SK-N-SH (cell line): ENCODE results near the gene CLDN9. TPM values are rescaled to one million over a fixed set of nuclear protein-coding genes. Genes with fewer than 3 reads are reported as not detected.

Experiments
- CTCF ChIA-PET: fragments of 300-600, 350-600 bp; formaldehyde crosslinking; extraction: SDS; loops from one replicate; lab custom pipeline; 2021; lab: Yijun Ruan, JAX
- POLR2A ChIA-PET: fragments of 350-600 bp; sonication (Branson Sonifier 250); formaldehyde crosslinking; extraction: SDS; loops from one replicate; lab custom pipeline; 2020; ENCODE audit warnings: antibody characterized with exemption, inconsistent platforms; lab: Yijun Ruan, JAX
- DNase-seq: peaks from one replicate; pipeline ENCODE4 v3.0.0; 2012
- H2AFZ ChIP-seq: fragments of 200-600 bp; sonication (generic); 2 replicates; pipeline ENCODE4 v1.8.1; 2016; ENCODE audit warnings: antibody characterized with exemption, mild to moderate bottlenecking, low read depth
- H3F3A ChIP-seq: fragments of 200-600 bp; sonication (generic); replicated peaks from 2 replicates; pipeline ENCODE3; 2016; ENCODE audit warnings: antibody characterized with exemption, mild to moderate bottlenecking; ENCODE audit not compliant: insufficient read depth
- H3K27ac ChIP-seq, 2 experiments: fragments of 200-500 bp in 1 of 2; fragments of 200-600 bp in 1 of 2; sonication (Bioruptor generic) in 1 of 2; sonication (generic), shearing (Covaris generic) in 1 of 2; 2 replicates each; pipeline versions ENCODE4 v1.5.1 to v1.6.1; 2014 to 2016; ENCODE audit warnings: low read depth in 2 of 2, inconsistent platforms in 1 of 2, low read length in 1 of 2, mild to moderate bottlenecking in 1 of 2, mixed read lengths in 1 of 2
- H3K27me3 ChIP-seq: fragments of 200-600 bp; sonication (generic), shearing (Covaris generic); 2 replicates; pipeline ENCODE4 v1.6.1; 2016; ENCODE audit warnings: mixed run types; ENCODE audit not compliant: insufficient read depth
- H3K36me3 ChIP-seq, 2 experiments: fragments of 200-500 bp in 1 of 2; fragments of 200-600 bp in 1 of 2; sonication (Bioruptor generic) in 1 of 2; sonication (generic) in 1 of 2; replicated peaks in 1 of 2; 2 replicates each; pipeline versions ENCODE3 to v1.5.1; 2014 to 2016; ENCODE audit warnings: low read length in 1 of 2, mild to moderate bottlenecking in 1 of 2; ENCODE audit not compliant: insufficient read depth in 2 of 2, control insufficient read depth in 1 of 2
- H3K4me1 ChIP-seq, 2 experiments: fragments of 200-500 bp in 1 of 2; fragments of 200-600 bp in 1 of 2; sonication (Bioruptor generic) in 1 of 2; sonication (generic), shearing (Covaris generic) in 1 of 2; 2 replicates each; pipeline versions ENCODE4 v1.5.1 to v1.6.1; 2014 to 2016; ENCODE audit warnings: low read depth in 1 of 2, low read length in 1 of 2, mixed run types in 1 of 2; ENCODE audit not compliant: insufficient read depth in 2 of 2, control insufficient read depth in 1 of 2
- H3K4me2 ChIP-seq: fragments of 200-600 bp; sonication (generic), shearing (Covaris generic); 2 replicates; pipeline ENCODE4 v1.6.1; 2017; ENCODE audit warnings: mixed run types
- H3K4me3 ChIP-seq, 2 experiments: fragments of 200-500 bp in 1 of 2; fragments of 200-600 bp in 1 of 2; sonication (Bioruptor generic) in 1 of 2; sonication (generic), shearing (Covaris generic) in 1 of 2; 2 replicates each; pipeline versions ENCODE4 v1.5.1 to v1.8.1; 2014 to 2016; ENCODE audit warnings: low read depth in 2 of 2, inconsistent platforms in 1 of 2, low read length in 1 of 2, mild to moderate bottlenecking in 1 of 2, mixed read lengths in 1 of 2, moderate library complexity in 1 of 2
- H3K79me2 ChIP-seq: fragments of 200-600 bp; sonication (generic); 2 replicates; pipeline ENCODE4 v1.8.1; 2017; ENCODE audit warnings: mild to moderate bottlenecking; ENCODE audit not compliant: insufficient read depth
- H3K9ac ChIP-seq: fragments of 200-600 bp; sonication (generic); 2 replicates; pipeline ENCODE4 v1.6.1; 2017; ENCODE audit warnings: mixed run types
- H3K9me2 ChIP-seq: fragments of 200-600 bp; sonication (generic); 2 replicates; pipeline ENCODE4 v1.6.1; 2017; ENCODE audit warnings: mixed run types
- H3K9me3 ChIP-seq: fragments of 200-600 bp; sonication (generic); 2 replicates; pipeline ENCODE4 v1.6.1; 2017; ENCODE audit warnings: mixed run types, mild to moderate bottlenecking, moderate library complexity
- H4K20me1 ChIP-seq: fragments of 200-600 bp; sonication (generic); 2 replicates; pipeline ENCODE4 v1.6.1; 2017; ENCODE audit warnings: mild to moderate bottlenecking, mixed run types; ENCODE audit not compliant: insufficient read depth
- FOXM1 ChIP-seq: IDR thresholded peaks from 2 replicates; pipeline ENCODE4 v1.4.0; 2012; ENCODE audit warnings: low read depth, mild to moderate bottlenecking
- MXI1 ChIP-seq: IDR thresholded peaks from 2 replicates; pipeline ENCODE4 v1.6.1; 2012; ENCODE audit warnings: mild to moderate bottlenecking, low read depth, low read length, improper control_type of control experiment
- NFIC ChIP-seq: IDR thresholded peaks from 2 replicates; pipeline ENCODE4 v1.4.0; 2012; ENCODE audit warnings: borderline replicate concordance
- NRF1 ChIP-seq: IDR thresholded peaks from 2 replicates; pipeline ENCODE4 v1.6.1; 2012; ENCODE audit warnings: low read depth, mild to moderate bottlenecking, low read length
- SIN3A ChIP-seq: IDR thresholded peaks from 2 replicates; pipeline ENCODE4 v1.6.1; 2012; ENCODE audit warnings: low read depth, mild to moderate bottlenecking, low read length, moderate library complexity, borderline replicate concordance
- SMC3 ChIP-seq: IDR thresholded peaks from 2 replicates; pipeline ENCODE4 v1.6.1; 2012; ENCODE audit warnings: low read depth, low read length, improper control_type of control experiment
- TCF12 ChIP-seq: IDR thresholded peaks from 2 replicates; pipeline ENCODE4 v1.4.0; 2012
- YY1 ChIP-seq: IDR thresholded peaks from 2 replicates; pipeline ENCODE4 v1.4.0; 2012; ENCODE audit warnings: low read depth, mild to moderate bottlenecking
- WGBS: methylation state at CpG from one replicate; pipeline ENCODE4 v1.1.6; 2017; ENCODE audit warnings: low lambda C conversion rate; 5-methylcytosine and 5-hydroxymethylcytosine counted together
- polyA plus RNA-seq, 3 experiments: library from polyadenylated mRNA; depleted of rRNA; stranded (reverse); fragments of >200 nt; gene quantifications; 2 replicates each; pipeline ENCODE4 v1.2.3, GENCODE V29; 2012
- TF ChIP-seq, protein P1 (sequence below): IDR thresholded peaks from 2 replicates; pipeline ENCODE4 v1.4.0; 2012; ENCODE audit warnings: low read depth, borderline replicate concordance
- TF ChIP-seq, protein P2 (sequence below): fragments of 200-600 bp; sonication (generic); IDR thresholded peaks from 2 replicates; pipeline ENCODE4 v1.6.1; 2017; ENCODE audit warnings: antibody characterized with exemption, mild to moderate bottlenecking, moderate library complexity
- TF ChIP-seq, protein P3 (sequence below): fragments of 150-350 bp; IDR thresholded peaks from 2 replicates; pipeline ENCODE4 v1.6.1; 2017; ENCODE audit warnings: antibody characterized with exemption, low read length, low read depth, borderline replicate concordance
- TF ChIP-seq, protein P4 (sequence below): IDR thresholded peaks from 2 replicates; pipeline ENCODE4 v1.6.1; 2012; ENCODE audit warnings: mild to moderate bottlenecking, low read depth, low read length, moderate library complexity
- TF ChIP-seq, protein P5 (sequence below): fragments of 150-350 bp; IDR thresholded peaks from 2 replicates; pipeline ENCODE4 v1.6.1; 2016; ENCODE audit warnings: mild to moderate bottlenecking, low read depth, low read length

Gene CLDN9
- polyA plus RNA-seq, 1 of the 3 experiments (the other 2 are of a cell fraction) = 0.08 TPM

DNA sequence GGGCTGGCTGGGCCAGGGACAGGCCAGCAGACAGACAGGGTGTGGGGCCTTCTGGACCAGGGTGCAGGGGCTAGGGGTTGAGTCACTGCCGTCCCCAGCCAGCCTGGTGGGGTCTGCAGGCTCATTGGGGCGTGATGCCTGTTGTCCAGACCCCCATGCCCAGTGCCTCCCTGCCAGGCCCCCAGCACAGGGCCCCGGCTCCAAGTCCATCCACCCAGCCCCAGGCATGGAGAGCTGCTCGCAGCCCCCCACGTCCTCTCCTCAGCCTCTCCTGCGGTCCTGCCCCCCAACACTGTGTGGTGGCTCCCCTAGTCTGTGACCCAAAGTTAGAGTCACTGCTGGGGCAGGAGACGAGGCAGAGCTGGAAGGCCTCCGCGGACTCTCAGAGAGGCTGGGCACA lies 25.4 kb upstream of the CLDN9 start:
- Histone ChIP-seq H4K20me1 (no peaks in the 10 kb centered on the region), H3K4me2 (no peak overlapping the region)
- TF ChIP-seq SIN3A (no peak), YY1 (no peak), NFIC (no peak), SMC3 (no peak), FOXM1 (no peak), NRF1 (no peak), MXI1 (no peak), TCF12 (no peak)
- TF ChIP-seq, protein P1, sequence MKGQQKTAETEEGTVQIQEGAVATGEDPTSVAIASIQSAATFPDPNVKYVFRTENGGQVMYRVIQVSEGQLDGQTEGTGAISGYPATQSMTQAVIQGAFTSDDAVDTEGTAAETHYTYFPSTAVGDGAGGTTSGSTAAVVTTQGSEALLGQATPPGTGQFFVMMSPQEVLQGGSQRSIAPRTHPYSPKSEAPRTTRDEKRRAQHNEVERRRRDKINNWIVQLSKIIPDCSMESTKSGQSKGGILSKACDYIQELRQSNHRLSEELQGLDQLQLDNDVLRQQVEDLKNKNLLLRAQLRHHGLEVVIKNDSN = no peak
- TF ChIP-seq, protein P2, sequence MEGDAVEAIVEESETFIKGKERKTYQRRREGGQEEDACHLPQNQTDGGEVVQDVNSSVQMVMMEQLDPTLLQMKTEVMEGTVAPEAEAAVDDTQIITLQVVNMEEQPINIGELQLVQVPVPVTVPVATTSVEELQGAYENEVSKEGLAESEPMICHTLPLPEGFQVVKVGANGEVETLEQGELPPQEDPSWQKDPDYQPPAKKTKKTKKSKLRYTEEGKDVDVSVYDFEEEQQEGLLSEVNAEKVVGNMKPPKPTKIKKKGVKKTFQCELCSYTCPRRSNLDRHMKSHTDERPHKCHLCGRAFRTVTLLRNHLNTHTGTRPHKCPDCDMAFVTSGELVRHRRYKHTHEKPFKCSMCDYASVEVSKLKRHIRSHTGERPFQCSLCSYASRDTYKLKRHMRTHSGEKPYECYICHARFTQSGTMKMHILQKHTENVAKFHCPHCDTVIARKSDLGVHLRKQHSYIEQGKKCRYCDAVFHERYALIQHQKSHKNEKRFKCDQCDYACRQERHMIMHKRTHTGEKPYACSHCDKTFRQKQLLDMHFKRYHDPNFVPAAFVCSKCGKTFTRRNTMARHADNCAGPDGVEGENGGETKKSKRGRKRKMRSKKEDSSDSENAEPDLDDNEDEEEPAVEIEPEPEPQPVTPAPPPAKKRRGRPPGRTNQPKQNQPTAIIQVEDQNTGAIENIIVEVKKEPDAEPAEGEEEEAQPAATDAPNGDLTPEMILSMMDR = no peak
- TF ChIP-seq, protein P3, sequence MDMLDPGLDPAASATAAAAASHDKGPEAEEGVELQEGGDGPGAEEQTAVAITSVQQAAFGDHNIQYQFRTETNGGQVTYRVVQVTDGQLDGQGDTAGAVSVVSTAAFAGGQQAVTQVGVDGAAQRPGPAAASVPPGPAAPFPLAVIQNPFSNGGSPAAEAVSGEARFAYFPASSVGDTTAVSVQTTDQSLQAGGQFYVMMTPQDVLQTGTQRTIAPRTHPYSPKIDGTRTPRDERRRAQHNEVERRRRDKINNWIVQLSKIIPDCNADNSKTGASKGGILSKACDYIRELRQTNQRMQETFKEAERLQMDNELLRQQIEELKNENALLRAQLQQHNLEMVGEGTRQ = no peak
- TF ChIP-seq, protein P4, sequence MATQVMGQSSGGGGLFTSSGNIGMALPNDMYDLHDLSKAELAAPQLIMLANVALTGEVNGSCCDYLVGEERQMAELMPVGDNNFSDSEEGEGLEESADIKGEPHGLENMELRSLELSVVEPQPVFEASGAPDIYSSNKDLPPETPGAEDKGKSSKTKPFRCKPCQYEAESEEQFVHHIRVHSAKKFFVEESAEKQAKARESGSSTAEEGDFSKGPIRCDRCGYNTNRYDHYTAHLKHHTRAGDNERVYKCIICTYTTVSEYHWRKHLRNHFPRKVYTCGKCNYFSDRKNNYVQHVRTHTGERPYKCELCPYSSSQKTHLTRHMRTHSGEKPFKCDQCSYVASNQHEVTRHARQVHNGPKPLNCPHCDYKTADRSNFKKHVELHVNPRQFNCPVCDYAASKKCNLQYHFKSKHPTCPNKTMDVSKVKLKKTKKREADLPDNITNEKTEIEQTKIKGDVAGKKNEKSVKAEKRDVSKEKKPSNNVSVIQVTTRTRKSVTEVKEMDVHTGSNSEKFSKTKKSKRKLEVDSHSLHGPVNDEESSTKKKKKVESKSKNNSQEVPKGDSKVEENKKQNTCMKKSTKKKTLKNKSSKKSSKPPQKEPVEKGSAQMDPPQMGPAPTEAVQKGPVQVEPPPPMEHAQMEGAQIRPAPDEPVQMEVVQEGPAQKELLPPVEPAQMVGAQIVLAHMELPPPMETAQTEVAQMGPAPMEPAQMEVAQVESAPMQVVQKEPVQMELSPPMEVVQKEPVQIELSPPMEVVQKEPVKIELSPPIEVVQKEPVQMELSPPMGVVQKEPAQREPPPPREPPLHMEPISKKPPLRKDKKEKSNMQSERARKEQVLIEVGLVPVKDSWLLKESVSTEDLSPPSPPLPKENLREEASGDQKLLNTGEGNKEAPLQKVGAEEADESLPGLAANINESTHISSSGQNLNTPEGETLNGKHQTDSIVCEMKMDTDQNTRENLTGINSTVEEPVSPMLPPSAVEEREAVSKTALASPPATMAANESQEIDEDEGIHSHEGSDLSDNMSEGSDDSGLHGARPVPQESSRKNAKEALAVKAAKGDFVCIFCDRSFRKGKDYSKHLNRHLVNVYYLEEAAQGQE = no peak
- TF ChIP-seq, protein P5, sequence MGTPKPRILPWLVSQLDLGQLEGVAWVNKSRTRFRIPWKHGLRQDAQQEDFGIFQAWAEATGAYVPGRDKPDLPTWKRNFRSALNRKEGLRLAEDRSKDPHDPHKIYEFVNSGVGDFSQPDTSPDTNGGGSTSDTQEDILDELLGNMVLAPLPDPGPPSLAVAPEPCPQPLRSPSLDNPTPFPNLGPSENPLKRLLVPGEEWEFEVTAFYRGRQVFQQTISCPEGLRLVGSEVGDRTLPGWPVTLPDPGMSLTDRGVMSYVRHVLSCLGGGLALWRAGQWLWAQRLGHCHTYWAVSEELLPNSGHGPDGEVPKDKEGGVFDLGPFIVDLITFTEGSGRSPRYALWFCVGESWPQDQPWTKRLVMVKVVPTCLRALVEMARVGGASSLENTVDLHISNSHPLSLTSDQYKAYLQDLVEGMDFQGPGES = no peak
- TF ChIP-seq, all 33 proteins: peak for 0
- no CpG with 5 or more reads among the region's 9 CpGs for WGBS
- ChIA-PET CTCF (interaction anchor here (1.0 to 2.8 kb wide), 4 partner anchors 25 to 60 kb away, joined by 3 to 8 read pairs (median 4); no protein-coding TSS in a partner anchor), POLR2A (no interaction called here)
- no peak overlapping the region for H3K9ac ChIP-seq
- DNase-seq = no peak
- no peaks in the 10 kb centered on the region for H3K9me3 ChIP-seq
- no peaks in the 10 kb centered on the region for H3K27me3 ChIP-seq
- no peak overlapping the region for H3K27ac ChIP-seq
- H2AFZ ChIP-seq = no peak overlapping the region
- H3K4me3 ChIP-seq = no peak overlapping the region
- H3F3A ChIP-seq = peaks cover 6% of the 10 kb centered on the region
- H3K79me2 ChIP-seq = no peaks in the 10 kb centered on the region
- H3K4me1 ChIP-seq = peaks cover 0 to 14% of the 10 kb centered on the region in 2 experiments; a peak in 1 of 4 replicates
- H3K9me2 ChIP-seq = no peaks in the 10 kb centered on the region
- H3K36me3 ChIP-seq = no peaks in the 10 kb centered on the region
